Measurements from ENCODE around the gene TBP.
A peak's percentile ranks its signal among the peaks of the same experiment; 100 is the strongest.

Gene TBP

GRCh38 chr6:170545405-170545804 lies 8.8 kb upstream of the TBP start:
- in situ Hi-C loops (cut with HindIII; ENCODE audit: low pct_unique_long_range_greater_than_20kb, low sequenced_read_pairs), result no loop called here
- no peak for DNase-seq (ENCODE audit: low read depth in 1 of 2, low spot score in 1 of 2)
- TF ChIP-seq JUND (IDR thresholded peaks at IDR 0.05; ENCODE audit: low read depth), result no peak

- TF ChIP-seq JUND (IDR thresholded peaks at IDR 0.05; ENCODE audit: low read depth), result no peak
- DNase-seq (ENCODE audit: low read depth in 1 of 2, low spot score in 1 of 2), result peak; percentile 15 to 93
- in situ Hi-C loops (cut with HindIII; ENCODE audit: low pct_unique_long_range_greater_than_20kb, low sequenced_read_pairs), result no loop called here
Observed at GRCh38 chr6:170552765-170553533, 1.2 kb upstream of the TBP start, which contains the start of gene PSMB1. TSS of gene PSMB1 (minus strand) at chr6:170553307. CDS start at chr6:170553242, 65 bp downstream.

- in situ Hi-C loops (cut with HindIII; ENCODE audit: low pct_unique_long_range_greater_than_20kb, low sequenced_read_pairs), result no loop called here
- DNase-seq (ENCODE audit: low read depth in 1 of 2, low spot score in 1 of 2), result peak in 1 of 2 experiments; percentile 80
- TF ChIP-seq JUND (IDR thresholded peaks at IDR 0.05; ENCODE audit: low read depth), result no peak
Observed at GRCh38 chr6:170553534-170554012, 596 bp upstream of the TBP start.

GRCh38 chr6:170554796-170555137 lies 598 bp downstream of the TBP start:
- no peak for DNase-seq (ENCODE audit: low read depth in 1 of 2, low spot score in 1 of 2)
- TF ChIP-seq JUND (IDR thresholded peaks at IDR 0.05; ENCODE audit: low read depth), result no peak
- in situ Hi-C loops (cut with HindIII; ENCODE audit: low pct_unique_long_range_greater_than_20kb, low sequenced_read_pairs), result no loop called here

GRCh38 chr6:170555305-170555704 lies 1.1 kb downstream of the TBP start:
- TF ChIP-seq JUND (IDR thresholded peaks at IDR 0.05; ENCODE audit: low read depth), result no peak
- in situ Hi-C loops (cut with HindIII; ENCODE audit: low pct_unique_long_range_greater_than_20kb, low sequenced_read_pairs), result no loop called here
- DNase-seq (ENCODE audit: low read depth in 1 of 2, low spot score in 1 of 2), result no peak

GRCh38 chr6:170561555-170561954 lies 7.4 kb downstream of the TBP start:
- peak in 1 of 2 experiments; percentile 55 for DNase-seq (ENCODE audit: low read depth in 1 of 2, low spot score in 1 of 2)
- TF ChIP-seq JUND (IDR thresholded peaks at IDR 0.05; ENCODE audit: low read depth), result no peak
- in situ Hi-C loops (cut with HindIII; ENCODE audit: low pct_unique_long_range_greater_than_20kb, low sequenced_read_pairs), result no loop called here

- in situ Hi-C loops (cut with HindIII; ENCODE audit: low pct_unique_long_range_greater_than_20kb, low sequenced_read_pairs), result no loop called here
- no peak for TF ChIP-seq JUND (IDR thresholded peaks at IDR 0.05; ENCODE audit: low read depth)
- no peak for DNase-seq (ENCODE audit: low read depth in 1 of 2, low spot score in 1 of 2)
Observed at GRCh38 chr6:170564936-170565530, 10.9 kb downstream of the TBP start.

- in situ Hi-C loops (cut with HindIII; ENCODE audit: low pct_unique_long_range_greater_than_20kb, low sequenced_read_pairs), result no loop called here
- DNase-seq (ENCODE audit: low read depth in 1 of 2, low spot score in 1 of 2), result no peak
- TF ChIP-seq JUND (IDR thresholded peaks at IDR 0.05; ENCODE audit: low read depth), result no peak
Observed at GRCh38 chr6:170572704-170573466, 18.7 kb downstream of the TBP start.

- DNase-seq (ENCODE audit: low read depth in 1 of 2, low spot score in 1 of 2), result peak in 1 of 2 experiments; percentile 38
- no peak for TF ChIP-seq JUND (IDR thresholded peaks at IDR 0.05; ENCODE audit: low read depth)
- in situ Hi-C loops (cut with HindIII; ENCODE audit: low pct_unique_long_range_greater_than_20kb, low sequenced_read_pairs), result no loop called here
Observed at GRCh38 chr6:170575250-170575649, 21.1 kb downstream of the TBP start.

- no peak for TF ChIP-seq JUND (IDR thresholded peaks at IDR 0.05; ENCODE audit: low read depth)
- DNase-seq (ENCODE audit: low read depth in 1 of 2, low spot score in 1 of 2), result no peak
- in situ Hi-C loops (cut with HindIII; ENCODE audit: low pct_unique_long_range_greater_than_20kb, low sequenced_read_pairs), result no loop called here
Observed at GRCh38 chr6:170578909-170579308, 24.7 kb downstream of the TBP start.

- TF ChIP-seq JUND (IDR thresholded peaks at IDR 0.05; ENCODE audit: low read depth), result no peak
- in situ Hi-C loops (cut with HindIII; ENCODE audit: low pct_unique_long_range_greater_than_20kb, low sequenced_read_pairs), result no loop called here
- DNase-seq (ENCODE audit: low read depth in 1 of 2, low spot score in 1 of 2), result peak in 1 of 2 experiments; percentile 4
Observed at GRCh38 chr6:170583756-170584180, 29.6 kb downstream of the TBP start.

GRCh38 chr6:170584181-170584953 lies 30.2 kb downstream of the TBP start, which contains the start of gene PDCD2:
TSS of gene PDCD2 (minus strand) at chr6:170584637. CDS start at chr6:170584581, 56 bp downstream.
- peak; percentile 90 to 93 for DNase-seq (ENCODE audit: low read depth in 1 of 2, low spot score in 1 of 2)
- TF ChIP-seq JUND (IDR thresholded peaks at IDR 0.05; ENCODE audit: low read depth), result no peak
- in situ Hi-C loops (cut with HindIII; ENCODE audit: low pct_unique_long_range_greater_than_20kb, low sequenced_read_pairs), result no loop called here
